ENCODE results near the gene C5orf52. TPM values are rescaled to one million over a fixed set of nuclear protein-coding genes. Genes with fewer than 3 reads are reported as not detected.

Gene C5orf52
- not detected in 5 replicates for total RNA-seq (2022; extraction: Qiagen RNA extraction; ENCODE audit: low read depth)

DNA sequence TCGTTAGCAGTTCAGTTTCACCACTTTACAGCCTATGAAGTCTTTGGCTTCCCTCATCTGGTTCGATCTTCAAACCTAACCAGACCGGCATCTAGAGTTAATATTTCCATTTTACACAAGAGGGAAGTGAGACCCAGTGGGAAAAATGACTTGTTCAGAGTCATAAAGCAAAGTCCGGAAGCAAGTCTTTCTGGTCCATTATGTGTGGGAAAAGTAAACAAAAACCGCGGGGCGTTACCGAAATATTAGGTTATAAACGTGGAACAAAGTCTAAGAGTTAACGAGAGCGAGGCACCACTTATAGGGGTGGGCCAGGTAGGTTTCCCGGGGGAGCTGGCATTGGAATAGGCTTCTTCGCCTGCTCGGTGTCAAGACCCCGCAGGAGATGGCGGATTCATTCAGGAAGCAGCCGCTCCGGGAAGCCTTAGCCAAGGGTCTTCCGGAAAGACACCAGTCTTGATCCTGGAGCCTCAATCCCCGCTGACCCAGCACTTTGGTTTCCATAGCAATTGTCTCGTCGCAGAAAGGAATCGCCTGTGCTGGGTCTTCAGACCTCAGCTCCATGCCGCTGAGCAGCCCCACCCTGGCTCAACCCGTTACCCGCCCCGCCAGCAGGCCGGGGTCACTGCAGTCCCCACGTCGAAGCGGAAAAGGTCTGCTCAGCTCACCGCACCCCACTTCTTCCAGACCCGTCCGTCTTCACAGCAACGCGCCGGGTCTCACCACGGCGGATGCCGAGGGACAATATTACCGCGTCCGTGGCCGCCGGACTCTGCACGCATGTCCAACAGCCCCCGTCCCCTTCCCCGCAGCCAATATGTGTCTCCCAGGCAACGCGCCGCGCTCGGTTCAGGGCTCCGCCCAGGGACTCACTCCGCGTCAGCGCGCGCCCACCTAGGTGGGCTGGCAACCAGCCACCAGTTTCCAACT, at the start of gene C5orf52:
Gene C5orf52 (plus strand): TSS at position 872 of the 930 bp plus-strand sequence. CDS start 82 bp downstream, outside the sequence.

DNA sequence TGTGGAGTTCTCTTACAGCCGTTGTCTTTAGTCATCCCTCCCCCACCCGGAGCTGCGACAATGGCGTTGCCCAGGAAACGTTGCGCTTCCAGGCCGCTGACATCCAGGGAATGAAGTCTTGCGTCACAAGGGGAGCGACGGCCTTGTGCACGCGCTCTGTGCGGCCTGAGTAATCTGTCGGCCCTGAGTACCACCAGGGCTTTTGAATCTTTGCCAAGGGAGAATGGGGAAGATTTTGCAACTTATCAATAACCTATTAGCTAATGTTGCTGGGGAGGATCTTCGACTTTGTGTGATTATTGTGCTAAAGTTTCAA, 19.0 kb upstream of the C5orf52 start, which contains the start of gene SOX30:
Gene SOX30 (minus strand): TSS at position 62 of the 316 bp plus-strand sequence. CDS start 360 bp downstream, outside the sequence.

Other genes with a start within 250 kb of the C5orf52 start
- 8.6 to 13.5 TPM (median 10.9 TPM) in 5 replicates for gene NIPAL4, start 211.3 kb upstream of the C5orf52 start, total RNA-seq (2022; extraction: Qiagen RNA extraction; ENCODE audit: low read depth)
- 13.3 to 19.4 TPM (median 16.9 TPM) in 5 replicates for gene ADAM19, start 95.8 kb upstream of the C5orf52 start, total RNA-seq (2022; extraction: Qiagen RNA extraction; ENCODE audit: low read depth)
- gene SOX30, start 19.1 kb upstream of the C5orf52 start, total RNA-seq (2022; extraction: Qiagen RNA extraction; ENCODE audit: low read depth): 0.05 to 0.07 TPM in 2 of 5 replicates, not detected in the others
- gene THG1L, start 59.9 kb downstream of the C5orf52 start, total RNA-seq (2022; extraction: Qiagen RNA extraction; ENCODE audit: low read depth): 27.9 to 33.8 TPM (median 31.0 TPM) in 5 replicates
- gene LSM11, start 72.2 kb downstream of the C5orf52 start, total RNA-seq (2022; extraction: Qiagen RNA extraction; ENCODE audit: low read depth): 2.4 to 3.1 TPM (median 3.0 TPM) in 5 replicates
- 73.9 to 89.0 TPM (median 81.9 TPM) in 5 replicates for gene CLINT1, start 187.6 kb downstream of the C5orf52 start, total RNA-seq (2022; extraction: Qiagen RNA extraction; ENCODE audit: low read depth)

Measured in A549 treated with CpdA at 1 μM for 4 hours (cell line).